Measurements from ENCODE around the gene LACTBL1.
A peak's percentile ranks its signal among the peaks of the same experiment; 100 is the strongest.
"Not testable (repeated sequence)": the region's sequence is repeated elsewhere in the genome, so short reads cannot be mapped to it uniquely, and the experiment has no call there.

The LACTBL1 gene

GRCh38 chr1:22976461-22977243 lies 4.0 kb upstream of the LACTBL1 start:
- DNase-seq (ENCODE audit: low read depth): peak; percentile 5

GRCh38 chr1:22976127-22976460 lies 3.4 kb upstream of the LACTBL1 start:
- DNase-seq (ENCODE audit: low read depth): no peak

GRCh38 chr1:22975694-22976093 lies 3.0 kb upstream of the LACTBL1 start:
- no peak for DNase-seq (ENCODE audit: low read depth)

GRCh38 chr1:22971611-22972405 lies 858 bp downstream of the LACTBL1 start:
- no peak for DNase-seq (ENCODE audit: low read depth)

- DNase-seq (ENCODE audit: low read depth): no peak
Measured at GRCh38 chr1:22971161-22971560, 1.5 kb downstream of the LACTBL1 start.

GRCh38 chr1:22970096-22970495 lies 2.6 kb downstream of the LACTBL1 start:
- DNase-seq (ENCODE audit: low read depth): no peak

GRCh38 chr1:22969304-22969709 lies 3.4 kb downstream of the LACTBL1 start:
- no peak for DNase-seq (ENCODE audit: low read depth)

- no peak for DNase-seq (ENCODE audit: low read depth)
Measured at GRCh38 chr1:22967833-22968232, 4.8 kb downstream of the LACTBL1 start.

GRCh38 chr1:22966309-22966708 lies 6.4 kb downstream of the LACTBL1 start:
- no peak for DNase-seq (ENCODE audit: low read depth)

- no peak for DNase-seq (ENCODE audit: low read depth)
Measured at GRCh38 chr1:22963044-22963677, 9.5 kb downstream of the LACTBL1 start.

GRCh38 chr1:22962558-22962957 lies 10.1 kb downstream of the LACTBL1 start:
- no peak for DNase-seq (ENCODE audit: low read depth)

GRCh38 chr1:22959545-22960360 lies 12.9 kb downstream of the LACTBL1 start:
- no peak for DNase-seq (ENCODE audit: low read depth)

GRCh38 chr1:22958556-22958955 lies 14.1 kb downstream of the LACTBL1 start:
- DNase-seq (ENCODE audit: low read depth): no peak

- no peak for DNase-seq (ENCODE audit: low read depth)
Measured at GRCh38 chr1:22957066-22957465, 15.6 kb downstream of the LACTBL1 start.

GRCh38 chr1:22955146-22955545 lies 17.5 kb downstream of the LACTBL1 start:
- DNase-seq (ENCODE audit: low read depth): no peak

GRCh38 chr1:22953740-22954141 lies 18.9 kb downstream of the LACTBL1 start:
- DNase-seq (ENCODE audit: low read depth): no peak

- no peak for DNase-seq (ENCODE audit: low read depth)
Measured at GRCh38 chr1:22953057-22953739, 19.5 kb downstream of the LACTBL1 start.

GRCh38 chr1:22952694-22953056 lies 20.0 kb downstream of the LACTBL1 start:
- DNase-seq (ENCODE audit: low read depth): no peak

GRCh38 chr1:22951796-22952195 lies 20.9 kb downstream of the LACTBL1 start:
- DNase-seq (ENCODE audit: low read depth): no peak

- DNase-seq (ENCODE audit: low read depth): no peak
Measured at GRCh38 chr1:22949822-22950331, 22.8 kb downstream of the LACTBL1 start.

- not testable (repeated sequence) for DNase-seq (ENCODE audit: low read depth)
Measured at GRCh38 chr1:22945171-22945570, 27.5 kb downstream of the LACTBL1 start.

All from activated T-cell treated with anti-CD3 and anti-CD28 coated beads for 1 hour (primary cell).